GM12874 (cell line): ENCODE results near the gene SF3B2.

Experiments used
- CTCF ChIP-seq: IDR thresholded peaks from 2 replicates; pipeline ENCODE4 v1.5.1; 2011; ENCODE audit warnings: low read depth, mild to moderate bottlenecking, control low read depth, low read length, moderate library complexity; ENCODE audit not compliant: insufficient read depth

Gene SF3B2

DNA sequence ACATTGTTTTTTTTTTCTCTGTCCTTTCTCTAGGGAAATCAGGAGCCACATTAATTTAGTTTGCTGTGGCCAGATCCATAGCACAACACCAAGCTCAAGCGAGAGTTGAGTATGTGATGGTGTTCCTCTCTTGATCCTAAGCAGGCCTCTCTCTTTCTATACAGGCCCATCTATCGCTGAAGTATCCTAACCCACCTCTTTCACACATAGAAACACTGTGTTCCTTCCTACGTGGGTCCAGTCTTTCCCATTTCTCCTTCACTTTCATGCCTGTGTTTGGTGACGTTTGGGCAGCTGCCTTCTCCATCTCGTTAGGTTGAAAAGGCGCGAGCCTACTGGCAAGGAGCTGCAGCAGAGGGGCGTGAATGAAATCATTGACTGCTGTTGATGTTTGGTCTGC is 20.4 kb downstream of the SF3B2 start:
- TF ChIP-seq CTCF: no peak

- no peak for TF ChIP-seq CTCF
Observed at GRCh38 chr11:66073669-66074068, 21.5 kb downstream of the SF3B2 start.

DNA sequence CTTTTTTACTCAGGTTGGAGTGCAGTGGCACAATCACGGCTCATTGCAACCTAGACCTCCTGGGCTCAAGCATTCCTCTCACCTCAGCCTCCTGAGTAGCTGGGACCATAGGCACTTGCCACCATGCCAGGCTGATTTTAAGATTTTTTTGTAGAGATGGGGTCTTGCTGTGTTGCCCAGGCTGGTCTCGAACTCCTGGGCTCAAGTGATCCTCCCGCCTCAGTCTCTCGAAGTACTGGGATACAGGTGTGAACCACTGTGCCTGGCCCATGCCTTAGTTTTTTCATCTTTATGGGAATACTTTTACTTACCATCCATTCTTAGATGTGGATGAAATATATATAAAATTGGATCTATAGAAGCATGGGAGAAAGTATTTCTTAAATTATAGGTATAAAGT is 23.1 kb downstream of the SF3B2 start:
- TF ChIP-seq CTCF: no peak

DNA sequence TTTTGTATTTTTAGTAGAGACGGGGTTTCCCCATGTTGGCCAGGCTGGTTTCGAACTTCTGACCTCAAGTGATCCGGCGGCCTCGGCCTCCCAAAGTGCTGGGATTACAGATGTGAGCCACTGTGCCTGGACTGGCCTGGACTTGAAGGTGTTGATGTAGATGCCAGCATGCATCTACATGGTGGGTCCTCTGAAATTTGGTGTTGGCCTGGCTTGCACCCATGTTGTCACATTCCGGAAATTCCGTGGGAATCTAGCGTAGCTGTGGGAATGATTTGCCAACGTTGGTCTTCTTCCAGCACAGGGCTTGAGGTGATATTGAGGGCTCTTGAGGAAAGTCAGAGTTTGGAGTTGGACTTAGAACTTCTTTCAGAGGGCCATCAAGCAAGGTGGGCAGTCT is 24.4 kb downstream of the SF3B2 start:
- TF ChIP-seq CTCF: no peak

DNA sequence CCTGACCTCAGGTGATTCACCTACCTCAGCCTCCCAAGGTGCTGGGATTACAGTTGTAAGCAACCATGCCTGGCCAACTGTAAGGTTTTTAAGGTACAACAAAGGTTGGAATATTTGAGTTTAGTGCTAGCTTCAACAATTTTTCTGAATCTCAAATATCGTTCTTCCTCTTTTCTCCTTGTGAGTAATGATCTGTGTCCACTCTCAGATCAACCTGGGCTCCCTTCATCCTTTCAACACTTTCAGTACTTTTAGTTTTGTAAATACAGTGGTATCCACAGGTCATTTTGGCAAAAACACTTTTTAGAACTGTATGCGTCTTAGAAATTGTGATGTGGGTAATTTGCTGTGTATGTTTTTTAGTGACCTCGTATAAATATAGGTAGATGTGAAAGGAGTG is 25.8 kb downstream of the SF3B2 start:
- no peak for TF ChIP-seq CTCF

DNA sequence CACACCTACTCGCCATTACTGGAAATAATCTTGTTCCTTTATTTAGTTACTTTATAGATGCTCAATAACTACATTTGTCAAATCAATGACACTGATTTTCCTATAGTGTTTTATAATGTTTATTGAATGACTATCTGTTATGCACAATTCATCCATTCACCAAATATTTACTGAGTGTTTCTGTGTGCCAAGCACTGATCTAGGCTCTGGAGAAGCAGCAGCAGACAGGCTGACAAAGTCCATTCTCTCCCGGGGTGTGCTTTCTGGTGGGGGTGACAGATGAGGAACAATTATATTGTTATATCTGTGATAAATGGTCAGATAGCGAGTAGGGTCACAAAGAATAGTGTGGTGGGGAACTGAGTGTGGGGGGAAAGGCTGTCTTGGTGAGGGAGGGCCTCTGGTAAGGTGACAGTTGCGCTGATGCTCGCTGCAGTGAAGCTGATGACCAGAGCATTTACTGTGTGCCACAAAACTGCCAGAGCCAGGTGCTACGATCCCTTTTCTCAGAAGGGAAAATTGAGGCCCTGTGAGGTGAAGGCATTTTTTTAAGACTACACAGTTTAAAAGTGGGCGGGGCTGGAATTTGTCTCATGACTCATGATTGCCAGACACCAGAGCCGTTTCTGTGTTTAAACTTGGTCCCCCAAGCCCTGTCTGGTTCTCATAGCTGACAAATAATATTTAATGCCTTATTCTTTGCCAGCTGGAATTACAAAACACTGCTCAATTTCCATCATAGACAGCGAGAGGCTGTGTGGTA is 28.1 kb downstream of the SF3B2 start:
- no peak for TF ChIP-seq CTCF

- TF ChIP-seq CTCF: no peak
Observed at GRCh38 chr11:66081505-66081904, 29.3 kb downstream of the SF3B2 start.
